ENCODE results near the gene PALLD. TPM values are rescaled to one million over a fixed set of nuclear protein-coding genes. Genes with fewer than 3 reads are reported as not detected.

The PALLD gene
- total RNA-seq, 4 donors from 2014 or later = 93.3 to 214 (median 174) TPM

- no peaks in the 10 kb centered on the region for H3K9me3 ChIP-seq
- H3K4me3 ChIP-seq = no peak overlapping the region
- H3K36me3 ChIP-seq = no peaks in the 10 kb centered on the region
- H3K4me1 ChIP-seq = peaks cover 0 to 12% (median 3%) of the 10 kb centered on the region in 4 donors
- no peak for DNase-seq (ENCODE audit: low spot score in 2 of 2)
- 69 to 76% methylated on average over 8 of the region's 8 CpGs for WGBS, 2 donors
- H3K27me3 ChIP-seq = no peaks in the 10 kb centered on the region
- TF ChIP-seq CTCF (IDR thresholded peaks at IDR 0.05) (no peak), EP300 (IDR thresholded peaks at IDR 0.05) (no peak), POLR2A (IDR thresholded peaks at IDR 0.05) (no peak)
- H3K27ac ChIP-seq = no peak overlapping the region
Measured at GRCh38 chr4:168553714-168554370, 57.0 kb downstream of the PALLD start.

GRCh38 chr4:168555437-168555836 is 58.6 kb downstream of the PALLD start:
- TF ChIP-seq CTCF (IDR thresholded peaks at IDR 0.05) (no peak), EP300 (IDR thresholded peaks at IDR 0.05) (no peak), POLR2A (IDR thresholded peaks at IDR 0.05) (no peak)
- DNase-seq (ENCODE audit: low spot score in 2 of 2) = no peak
- no peaks in the 10 kb centered on the region for H3K9me3 ChIP-seq
- 88 to 90% methylated on average over 5 of the region's 5 CpGs for WGBS, 2 donors
- H3K4me3 ChIP-seq = no peak overlapping the region
- no peaks in the 10 kb centered on the region for H3K27me3 ChIP-seq
- peaks cover 0 to 5% (median 0%) of the 10 kb centered on the region in 4 donors for H3K4me1 ChIP-seq
- no peak overlapping the region for H3K27ac ChIP-seq
- H3K36me3 ChIP-seq = no peaks in the 10 kb centered on the region

- Histone ChIP-seq H3K27ac (no peak overlapping the region), H3K9me3 (no peaks in the 10 kb centered on the region), H3K4me1 (peaks cover 0 to 8% (median 0%) of the 10 kb centered on the region in 4 donors), H3K27me3 (no peaks in the 10 kb centered on the region), H3K36me3 (no peaks in the 10 kb centered on the region), H3K4me3 (no peak overlapping the region)
- 96 to 100% methylated on average over 3 of the region's 3 CpGs for WGBS, 2 donors
- DNase-seq (ENCODE audit: low spot score in 2 of 2) = no peak
- no peak for TF ChIP-seq POLR2A (IDR thresholded peaks at IDR 0.05)
- no peak for TF ChIP-seq CTCF (IDR thresholded peaks at IDR 0.05)
- TF ChIP-seq EP300 (IDR thresholded peaks at IDR 0.05) = no peak
Measured at GRCh38 chr4:168557658-168558057, 60.8 kb downstream of the PALLD start.

- Histone ChIP-seq H3K4me3 (no peak overlapping the region), H3K27me3 (no peaks in the 10 kb centered on the region), H3K4me1 (peaks cover 0 to 8% (median 0%) of the 10 kb centered on the region in 4 donors), H3K27ac (no peak overlapping the region), H3K9me3 (no peaks in the 10 kb centered on the region), H3K36me3 (no peaks in the 10 kb centered on the region)
- 33 to 52% methylated on average over 1 of the region's 1 CpG for WGBS, 2 donors
- TF ChIP-seq EP300 (IDR thresholded peaks at IDR 0.05) (no peak), CTCF (IDR thresholded peaks at IDR 0.05) (no peak), POLR2A (IDR thresholded peaks at IDR 0.05) (no peak)
- no peak for DNase-seq (ENCODE audit: low spot score in 2 of 2)
Measured at GRCh38 chr4:168558599-168558998, 61.7 kb downstream of the PALLD start.

GRCh38 chr4:168560184-168561180 is 63.6 kb downstream of the PALLD start:
- H3K4me3 ChIP-seq = no peak overlapping the region
- H3K36me3 ChIP-seq = no peaks in the 10 kb centered on the region
- TF ChIP-seq EP300 (IDR thresholded peaks at IDR 0.05) (no peak), POLR2A (IDR thresholded peaks at IDR 0.05) (no peak), CTCF (IDR thresholded peaks at IDR 0.05) (no peak)
- DNase-seq (ENCODE audit: low spot score in 2 of 2) = no peak
- H3K27me3 ChIP-seq = no peaks in the 10 kb centered on the region
- no peak overlapping the region for H3K27ac ChIP-seq
- WGBS, 2 donors = 39 to 43% methylated on average over 3 of the region's 3 CpGs
- H3K9me3 ChIP-seq = no peaks in the 10 kb centered on the region
- peaks cover 0 to 8% (median 0%) of the 10 kb centered on the region in 4 donors for H3K4me1 ChIP-seq
